Neural progenitor cell (in vitro differentiated cells): ENCODE data around the gene GLYATL2. TPM values are rescaled to one million over a fixed set of nuclear protein-coding genes. Genes with fewer than 3 reads are reported as not detected.

Experiments
- DNase-seq: peaks from one replicate; pipeline ENCODE4 v3.0.0-alpha.2; 2016; ENCODE audit warnings: low spot score
- H2AFZ ChIP-seq: fragments of 200-600 bp; sonication (generic); replicated peaks from 2 replicates; pipeline ENCODE4 v1.6.1; 2016; ENCODE audit warnings: antibody characterized with exemption
- H3F3A ChIP-seq: fragments of 200-600 bp; sonication (generic); 2 replicates; pipeline ENCODE4 v1.6.1; 2016; ENCODE audit warnings: antibody characterized with exemption, low read depth
- H3K27ac ChIP-seq: fragments of 200-600 bp; sonication (generic); 2 replicates; pipeline ENCODE4 v1.5.1; 2016; ENCODE audit warnings: mild to moderate bottlenecking
- H3K27me3 ChIP-seq: fragments of 200-600 bp; sonication (generic); 2 replicates; pipeline ENCODE4 v1.6.1; 2016; ENCODE audit warnings: mild to moderate bottlenecking, moderate library complexity
- H3K36me3 ChIP-seq: fragments of 200-600 bp; sonication (generic); 2 replicates; pipeline ENCODE4 v1.5.1; 2016
- H3K4me1 ChIP-seq: fragments of 200-600 bp; sonication (generic); 2 replicates; pipeline ENCODE4 v1.6.1; 2016; ENCODE audit warnings: mixed run types
- H3K4me2 ChIP-seq: fragments of 200-600 bp; sonication (generic); 2 replicates; pipeline ENCODE4 v1.6.1; 2016
- H3K4me3 ChIP-seq: fragments of 200-600 bp; sonication (generic); 2 replicates; pipeline ENCODE4 v1.5.1; 2016
- H3K79me2 ChIP-seq: fragments of 200-600 bp; sonication (generic); 2 replicates; pipeline ENCODE4 v1.6.1; 2016; ENCODE audit warnings: low read depth
- H3K9ac ChIP-seq: fragments of 200-600 bp; sonication (generic); 2 replicates; pipeline ENCODE4 v1.6.1; 2016
- H3K9me3 ChIP-seq: fragments of 200-600 bp; sonication (generic); 2 replicates; pipeline ENCODE4 v1.5.1; 2016; ENCODE audit warnings: low read depth
- H4K20me1 ChIP-seq: fragments of 200-600 bp; sonication (generic); 2 replicates; pipeline ENCODE4 v1.6.1; 2016; ENCODE audit warnings: low read depth
- H3K27ac Mint-ChIP-seq: 3 replicates; pipeline ENCODE4 v1.8.0; 2021; ENCODE audit warnings: mixed read lengths
- H3K27me3 Mint-ChIP-seq: 2 replicates; pipeline ENCODE4 v1.8.0; 2022; ENCODE audit warnings: low read depth, mild to moderate bottlenecking, inconsistent platforms, moderate library complexity, mixed read lengths; ENCODE audit not compliant: insufficient read depth
- H3K36me3 Mint-ChIP-seq: 3 replicates; pipeline ENCODE4 v1.8.0; 2021; ENCODE audit warnings: mixed read lengths
- H3K4me1 Mint-ChIP-seq: 3 replicates; pipeline ENCODE4 v1.8.0; 2021; ENCODE audit warnings: mixed read lengths
- H3K4me3 Mint-ChIP-seq: 3 replicates; pipeline ENCODE4 v1.8.0; 2021; ENCODE audit warnings: mild to moderate bottlenecking, moderate library complexity, mixed read lengths
- H3K9me3 Mint-ChIP-seq: 3 replicates; pipeline ENCODE4 v1.8.0; 2020; ENCODE audit warnings: mixed read lengths
- EZH2 ChIP-seq: fragments of 200-600 bp; sonication (generic); IDR thresholded peaks from 2 replicates; pipeline ENCODE4 v1.6.1; 2017; ENCODE audit warnings: antibody characterized with exemption, mild to moderate bottlenecking, moderate library complexity
- EZH2phosphoT487 ChIP-seq: fragments of 200-600 bp; sonication (generic); IDR thresholded peaks from 2 replicates; pipeline ENCODE4 v1.6.1; 2017; ENCODE audit warnings: antibody characterized with exemption
- total RNA-seq: library from RNA; depleted of rRNA; stranded (reverse); fragments of >200 nt; gene quantifications from 2 replicates; pipeline ENCODE4 v1.2.3, GENCODE V29; 2015; ENCODE audit warnings: low replicate concordance
- TF ChIP-seq, protein P1 (sequence below): fragments of 200-600 bp; sonication (generic); IDR thresholded peaks from 2 replicates; pipeline ENCODE4 v1.5.1; 2017; ENCODE audit warnings: antibody characterized with exemption, mild to moderate bottlenecking

GLYATL2 gene
- total RNA-seq, 1 donor from 2014 or later = 2.7 TPM

DNA sequence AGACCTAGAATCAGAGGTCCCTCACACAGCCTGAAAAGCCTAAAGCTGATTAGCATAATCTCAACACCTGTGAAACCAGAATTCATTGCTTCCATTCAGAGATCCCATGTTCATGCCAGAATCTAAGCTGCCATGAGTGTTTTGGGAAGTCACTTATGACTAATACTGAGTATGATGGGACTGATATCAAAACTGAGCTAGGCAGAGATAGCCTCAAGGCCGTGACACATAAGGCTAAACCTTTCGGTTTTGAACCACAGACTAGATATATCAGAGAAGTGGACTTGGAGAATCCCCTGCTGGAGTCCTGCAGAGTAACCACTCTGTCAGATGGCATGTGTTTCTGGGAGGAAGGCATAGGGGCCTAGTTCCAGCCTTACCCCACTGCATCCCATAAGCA is 23.1 kb upstream of the GLYATL2 start:
- Histone ChIP-seq H3K4me2 (no peak overlapping the region), H3K9me3 (no peaks in the 10 kb centered on the region), H3F3A (no peaks in the 10 kb centered on the region), H3K4me3 (no peak overlapping the region), H3K27ac (no peak overlapping the region), H3K36me3 (no peaks in the 10 kb centered on the region), H4K20me1 (no peaks in the 10 kb centered on the region), H2AFZ (no peak overlapping the region), H3K79me2 (no peaks in the 10 kb centered on the region), H3K9ac (no peak overlapping the region), H3K27me3 (no peaks in the 10 kb centered on the region), H3K4me1 (no peaks in the 10 kb centered on the region)
- DNase-seq = no peak
- no peak overlapping the region for H3K27ac Mint-ChIP-seq
- H3K4me1 Mint-ChIP-seq = no peaks in the 10 kb centered on the region
- H3K4me3 Mint-ChIP-seq = no peak overlapping the region
- peaks cover 2% of the 10 kb centered on the region for H3K27me3 Mint-ChIP-seq
- peaks cover 11% of the 10 kb centered on the region for H3K9me3 Mint-ChIP-seq
- H3K36me3 Mint-ChIP-seq = no peaks in the 10 kb centered on the region
- TF ChIP-seq, protein P1, sequence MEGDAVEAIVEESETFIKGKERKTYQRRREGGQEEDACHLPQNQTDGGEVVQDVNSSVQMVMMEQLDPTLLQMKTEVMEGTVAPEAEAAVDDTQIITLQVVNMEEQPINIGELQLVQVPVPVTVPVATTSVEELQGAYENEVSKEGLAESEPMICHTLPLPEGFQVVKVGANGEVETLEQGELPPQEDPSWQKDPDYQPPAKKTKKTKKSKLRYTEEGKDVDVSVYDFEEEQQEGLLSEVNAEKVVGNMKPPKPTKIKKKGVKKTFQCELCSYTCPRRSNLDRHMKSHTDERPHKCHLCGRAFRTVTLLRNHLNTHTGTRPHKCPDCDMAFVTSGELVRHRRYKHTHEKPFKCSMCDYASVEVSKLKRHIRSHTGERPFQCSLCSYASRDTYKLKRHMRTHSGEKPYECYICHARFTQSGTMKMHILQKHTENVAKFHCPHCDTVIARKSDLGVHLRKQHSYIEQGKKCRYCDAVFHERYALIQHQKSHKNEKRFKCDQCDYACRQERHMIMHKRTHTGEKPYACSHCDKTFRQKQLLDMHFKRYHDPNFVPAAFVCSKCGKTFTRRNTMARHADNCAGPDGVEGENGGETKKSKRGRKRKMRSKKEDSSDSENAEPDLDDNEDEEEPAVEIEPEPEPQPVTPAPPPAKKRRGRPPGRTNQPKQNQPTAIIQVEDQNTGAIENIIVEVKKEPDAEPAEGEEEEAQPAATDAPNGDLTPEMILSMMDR = no peak
- TF ChIP-seq EZH2phosphoT487 = no peak
- no peak for TF ChIP-seq EZH2

DNA sequence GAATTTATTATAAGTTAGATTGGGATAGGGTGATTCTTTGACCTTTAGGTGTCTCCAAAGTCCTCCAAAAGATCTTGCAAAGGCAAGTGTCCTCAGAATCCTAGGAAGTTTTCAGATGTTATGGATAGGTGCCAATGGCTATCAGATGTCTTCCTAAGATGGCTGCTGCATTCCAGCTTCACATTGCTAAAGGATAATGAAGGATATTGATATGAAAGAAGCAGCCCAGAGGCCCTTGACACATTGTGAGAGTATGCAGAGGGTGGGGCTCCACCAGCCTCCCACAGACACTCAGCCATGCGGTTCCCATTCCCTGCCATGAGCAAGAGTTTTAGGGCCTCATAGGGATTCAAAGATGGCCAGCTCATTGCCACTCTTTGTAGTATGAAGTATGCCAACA is 22.3 kb upstream of the GLYATL2 start:
- Histone ChIP-seq H4K20me1 (no peaks in the 10 kb centered on the region), H3K9ac (no peak overlapping the region), H3F3A (no peaks in the 10 kb centered on the region), H3K4me3 (no peak overlapping the region), H3K27me3 (no peaks in the 10 kb centered on the region), H3K79me2 (no peaks in the 10 kb centered on the region), H2AFZ (no peak overlapping the region), H3K9me3 (no peaks in the 10 kb centered on the region), H3K4me2 (no peak overlapping the region), H3K36me3 (no peaks in the 10 kb centered on the region), H3K27ac (no peak overlapping the region), H3K4me1 (no peaks in the 10 kb centered on the region)
- peaks cover 14% of the 10 kb centered on the region for H3K9me3 Mint-ChIP-seq
- H3K4me1 Mint-ChIP-seq = no peaks in the 10 kb centered on the region
- H3K27me3 Mint-ChIP-seq = peaks cover 2% of the 10 kb centered on the region
- TF ChIP-seq, protein P1 = no peak
- TF ChIP-seq EZH2phosphoT487 (no peak), EZH2 (no peak)
- no peak for DNase-seq
- H3K36me3 Mint-ChIP-seq = no peaks in the 10 kb centered on the region
- no peak overlapping the region for H3K27ac Mint-ChIP-seq
- no peak overlapping the region for H3K4me3 Mint-ChIP-seq

DNA sequence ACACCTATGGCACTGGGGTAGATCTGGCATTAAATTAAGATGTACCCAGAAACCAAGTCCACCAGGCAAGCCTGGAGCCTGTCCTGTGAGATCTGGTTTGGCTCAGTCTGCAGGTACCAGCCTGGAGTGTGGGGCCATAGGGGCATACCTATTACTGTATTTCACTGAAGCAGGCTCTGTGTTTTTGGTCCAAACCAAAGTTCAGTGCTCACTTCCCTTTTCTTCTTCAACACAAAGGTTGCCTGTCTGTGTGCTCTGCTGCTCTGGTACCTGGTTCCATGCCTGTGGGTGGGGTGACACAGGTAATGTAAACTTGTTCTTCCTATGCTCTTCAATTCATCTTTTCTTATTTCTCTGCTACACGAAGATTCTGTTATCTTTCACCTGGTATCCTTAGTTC is 19.8 kb upstream of the GLYATL2 start:
- H3K27ac Mint-ChIP-seq = no peak overlapping the region
- H4K20me1 ChIP-seq = no peaks in the 10 kb centered on the region
- H3K9me3 Mint-ChIP-seq = peaks cover 14% of the 10 kb centered on the region
- no peak overlapping the region for H3K4me3 Mint-ChIP-seq
- H3K36me3 Mint-ChIP-seq = no peaks in the 10 kb centered on the region
- H3K4me1 ChIP-seq = no peaks in the 10 kb centered on the region
- H3K4me1 Mint-ChIP-seq = no peaks in the 10 kb centered on the region
- H3K9me3 ChIP-seq = peaks cover 7% of the 10 kb centered on the region
- H3K27me3 Mint-ChIP-seq = peaks cover 2% of the 10 kb centered on the region
- H3K27me3 ChIP-seq = no peaks in the 10 kb centered on the region
- no peak overlapping the region for H3K27ac ChIP-seq
- no peaks in the 10 kb centered on the region for H3K36me3 ChIP-seq
- H3K9ac ChIP-seq = no peak overlapping the region
- no peak overlapping the region for H2AFZ ChIP-seq
- DNase-seq = no peak
- no peaks in the 10 kb centered on the region for H3K79me2 ChIP-seq
- H3F3A ChIP-seq = no peaks in the 10 kb centered on the region
- TF ChIP-seq, protein P1 = no peak
- TF ChIP-seq EZH2phosphoT487 = no peak
- H3K4me3 ChIP-seq = no peak overlapping the region
- no peak overlapping the region for H3K4me2 ChIP-seq
